ENCODE measurements around the gene WHRN.

GRCh38 chr9:114408645-114409044 is 96.6 kb downstream of the WHRN start:
- TF ChIP-seq POLR2AphosphoS5 (IDR thresholded peaks at IDR 0.05; ENCODE audit: insufficient read depth in 1 of 2, low read depth in 1 of 2) (no peak), POLR2A (IDR thresholded peaks at IDR 0.05) (no peak)
